Kidney epithelial cell (primary cell): ENCODE data around the gene TDO2. TPM values are rescaled to one million over a fixed set of nuclear protein-coding genes. Genes with fewer than 3 reads are reported as not detected.
"Not testable (repeated sequence)": the region's sequence is repeated elsewhere in the genome, so short reads cannot be mapped to it uniquely, and the experiment has no call there.

ENCODE experiments used
- DNase-seq: peaks from one replicate; pipeline ENCODE4 v3.0.0-alpha.2; 2010; ENCODE audit warnings: low read depth
- H3K27me3 ChIP-seq: 2 replicates; pipeline ENCODE4 v1.6.0; 2011; ENCODE audit warnings: low read length; ENCODE audit not compliant: control insufficient read depth, insufficient read depth
- H3K36me3 ChIP-seq: 2 replicates; pipeline ENCODE4 v1.5.1; 2011; ENCODE audit warnings: low read length; ENCODE audit not compliant: control insufficient read depth, insufficient read depth
- H3K4me3 ChIP-seq: 2 replicates; pipeline ENCODE4 v1.5.1; 2011; ENCODE audit warnings: low read depth, mild to moderate bottlenecking, control low read depth, low read length
- total RNA-seq: library from RNA; depleted of rRNA; stranded (reverse); fragments of >200 nt; gene quantifications from 2 replicates; pipeline ENCODE4 v1.2.3, GENCODE V29; 2015
- TF ChIP-seq, protein P1 (sequence below): IDR thresholded peaks from 2 replicates; pipeline ENCODE4 v1.5.1; 2011; ENCODE audit warnings: mild to moderate bottlenecking, moderate library complexity, low read length, control low read depth, inconsistent platforms; ENCODE audit not compliant: insufficient read depth, poor library complexity, severe bottlenecking

TDO2 gene
- total RNA-seq, 1 donor from 2014 or later = not detected

DNA sequence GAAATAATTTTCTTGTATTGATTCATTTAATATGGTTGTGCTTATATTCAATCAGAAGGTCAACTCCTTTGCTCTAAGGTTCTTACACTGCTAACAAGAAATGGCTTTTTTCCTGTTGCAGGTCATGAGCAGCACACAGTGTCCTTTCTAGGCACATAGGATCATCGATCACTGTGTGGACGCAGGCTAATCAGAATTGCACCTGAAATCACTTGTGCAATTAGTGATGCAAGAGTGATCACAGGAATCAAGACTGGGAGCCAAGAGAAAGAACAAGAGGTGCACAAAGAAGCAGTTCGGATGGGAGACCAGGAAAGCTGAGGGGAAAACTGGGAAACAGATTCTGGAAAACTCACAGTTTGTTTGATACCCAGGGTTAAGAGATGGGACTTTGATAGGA lies 21.1 kb downstream of the TDO2 start:
- no peaks in the 10 kb centered on the region for H3K27me3 ChIP-seq
- DNase-seq = no peak
- TF ChIP-seq, protein P1, sequence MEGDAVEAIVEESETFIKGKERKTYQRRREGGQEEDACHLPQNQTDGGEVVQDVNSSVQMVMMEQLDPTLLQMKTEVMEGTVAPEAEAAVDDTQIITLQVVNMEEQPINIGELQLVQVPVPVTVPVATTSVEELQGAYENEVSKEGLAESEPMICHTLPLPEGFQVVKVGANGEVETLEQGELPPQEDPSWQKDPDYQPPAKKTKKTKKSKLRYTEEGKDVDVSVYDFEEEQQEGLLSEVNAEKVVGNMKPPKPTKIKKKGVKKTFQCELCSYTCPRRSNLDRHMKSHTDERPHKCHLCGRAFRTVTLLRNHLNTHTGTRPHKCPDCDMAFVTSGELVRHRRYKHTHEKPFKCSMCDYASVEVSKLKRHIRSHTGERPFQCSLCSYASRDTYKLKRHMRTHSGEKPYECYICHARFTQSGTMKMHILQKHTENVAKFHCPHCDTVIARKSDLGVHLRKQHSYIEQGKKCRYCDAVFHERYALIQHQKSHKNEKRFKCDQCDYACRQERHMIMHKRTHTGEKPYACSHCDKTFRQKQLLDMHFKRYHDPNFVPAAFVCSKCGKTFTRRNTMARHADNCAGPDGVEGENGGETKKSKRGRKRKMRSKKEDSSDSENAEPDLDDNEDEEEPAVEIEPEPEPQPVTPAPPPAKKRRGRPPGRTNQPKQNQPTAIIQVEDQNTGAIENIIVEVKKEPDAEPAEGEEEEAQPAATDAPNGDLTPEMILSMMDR = no peak
- no peak overlapping the region for H3K4me3 ChIP-seq
- H3K36me3 ChIP-seq = no peaks in the 10 kb centered on the region

DNA sequence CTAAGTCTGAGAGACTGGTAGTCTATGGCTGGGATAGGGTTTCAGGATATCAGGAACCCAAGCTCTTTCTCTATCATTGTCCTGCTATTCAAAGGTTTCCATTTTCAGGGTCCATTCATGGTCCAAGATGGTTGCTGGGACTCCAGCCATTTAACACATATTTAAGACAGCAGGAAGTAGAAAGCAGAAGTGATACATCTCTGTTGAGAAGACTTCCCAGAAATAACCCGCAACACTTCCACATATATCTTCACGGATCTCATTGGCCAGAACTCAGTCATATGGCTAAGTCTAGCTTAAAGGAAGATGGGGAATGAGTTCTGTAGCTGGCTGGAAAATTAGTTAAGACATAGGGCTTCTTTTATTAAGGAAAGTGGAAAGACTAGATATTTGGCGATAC lies 26.3 kb downstream of the TDO2 start:
- Histone ChIP-seq H3K4me3 (no peak overlapping the region), H3K27me3 (no peaks in the 10 kb centered on the region), H3K36me3 (no peaks in the 10 kb centered on the region)
- TF ChIP-seq, protein P1 = no peak
- no peak for DNase-seq

DNA sequence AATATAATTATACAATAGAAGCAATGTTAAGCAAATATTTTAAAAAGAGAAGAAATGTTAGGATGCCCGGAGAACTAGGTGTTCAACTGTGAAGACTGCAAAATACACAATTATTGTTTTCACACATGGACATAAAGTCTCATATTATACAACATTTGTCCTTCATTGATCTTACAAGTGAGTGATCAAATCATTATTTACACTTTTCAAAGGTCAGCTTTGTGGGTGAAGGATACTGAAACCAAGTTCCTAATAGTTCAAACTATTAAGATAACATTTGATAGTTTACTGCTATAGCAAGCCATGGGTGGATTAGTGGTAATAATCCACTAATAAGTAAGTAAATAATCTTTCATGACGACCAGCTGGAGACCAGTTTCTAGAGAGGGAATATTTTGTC lies 26.8 kb downstream of the TDO2 start:
- Histone ChIP-seq H3K36me3 (no peaks in the 10 kb centered on the region), H3K27me3 (no peaks in the 10 kb centered on the region), H3K4me3 (no peak overlapping the region)
- TF ChIP-seq, protein P1 = no peak
- DNase-seq = no peak

DNA sequence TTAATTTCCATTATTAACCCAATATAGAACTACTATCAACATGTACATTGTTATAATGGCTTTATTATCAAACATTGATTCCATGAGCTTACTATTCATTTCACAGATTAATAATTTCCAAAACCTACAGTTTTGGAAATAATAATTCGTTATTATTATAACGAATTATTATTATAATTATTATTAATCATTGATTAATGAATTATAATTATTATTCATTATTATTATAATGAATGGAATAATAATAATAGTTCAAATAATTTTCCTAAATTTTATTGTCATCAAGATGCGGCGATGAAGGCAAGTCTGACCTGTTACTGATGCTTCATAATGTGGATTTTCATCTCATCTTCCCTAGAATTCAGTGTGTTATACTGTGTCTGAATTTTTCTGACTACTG lies 28.1 kb downstream of the TDO2 start:
- H3K36me3 ChIP-seq = no peaks in the 10 kb centered on the region
- TF ChIP-seq, protein P1 = no peak
- DNase-seq = no peak
- no peak overlapping the region for H3K4me3 ChIP-seq
- H3K27me3 ChIP-seq = no peaks in the 10 kb centered on the region

DNA sequence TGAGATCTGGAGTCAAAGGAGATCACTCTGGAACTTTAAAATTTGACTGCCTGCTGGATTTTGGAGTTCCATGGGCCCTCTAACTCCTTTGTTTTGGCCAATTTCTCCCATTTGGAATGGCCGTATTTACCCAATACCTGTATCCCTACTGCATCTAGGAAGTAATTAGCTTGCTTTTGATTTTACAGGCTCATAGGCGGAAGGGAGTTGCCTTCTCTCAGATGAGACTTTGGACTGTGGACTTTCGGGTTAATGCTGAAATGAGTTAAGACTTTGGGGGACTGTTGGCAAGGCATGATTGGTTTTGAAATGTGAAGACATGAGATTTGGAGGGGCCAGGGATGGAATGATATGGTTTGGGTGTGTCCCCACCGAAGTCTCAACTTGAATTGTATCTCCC lies 31.1 kb downstream of the TDO2 start:
- DNase-seq = not testable (repeated sequence)

DNA sequence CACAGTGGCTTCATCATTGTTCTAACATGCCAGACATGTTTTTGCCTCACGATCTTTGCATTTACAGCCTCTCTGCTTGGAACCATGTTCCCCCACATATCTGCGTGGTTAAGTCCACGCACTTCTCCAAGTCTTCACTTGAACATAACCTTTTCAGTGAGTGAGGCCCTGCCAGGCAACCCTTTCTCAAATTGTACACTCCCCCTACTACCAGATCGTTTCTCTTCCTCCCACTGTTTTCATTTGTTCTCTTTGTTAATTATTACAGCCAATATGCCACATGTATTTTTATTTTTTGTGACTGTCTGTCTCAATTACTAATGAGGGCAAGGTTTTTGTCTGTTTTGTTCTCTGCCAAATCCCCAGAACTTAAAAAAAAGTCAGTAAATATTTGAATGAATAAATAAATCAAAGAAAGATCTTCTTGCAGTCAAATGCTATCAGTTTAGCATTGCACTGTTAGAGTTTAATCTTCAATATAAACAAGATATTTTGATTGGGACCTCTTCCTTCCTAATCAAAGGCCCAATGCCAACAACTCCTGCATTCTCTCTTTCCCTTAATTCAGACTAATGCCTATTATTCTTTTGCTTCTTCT lies 32.0 kb downstream of the TDO2 start:
- no peak overlapping the region for H3K4me3 ChIP-seq
- TF ChIP-seq, protein P1 = no peak
- no peaks in the 10 kb centered on the region for H3K36me3 ChIP-seq
- H3K27me3 ChIP-seq = no peaks in the 10 kb centered on the region
- DNase-seq = no peak

More for the DNA sequence above, 31.1 kb downstream of the TDO2 start:
- H3K36me3 ChIP-seq, H3K27me3 ChIP-seq, H3K4me3 ChIP-seq: not testable (repeated sequence)
